GM19467 (cell line): Measurements from ENCODE around the gene TTYH3.

Experiments
- ATAC-seq: cut with Tn5 transposase; IDR thresholded peaks from one replicate; pipeline ENCODE4 v1.9.1; 2021; ENCODE audit warnings: mild to moderate bottlenecking, moderate library complexity; ENCODE audit not compliant: unreplicated experiment

The TTYH3 gene

GRCh38 chr7:2701832-2702593 is 70.2 kb downstream of the TTYH3 start:
- ATAC-seq = no peak

- no peak for ATAC-seq
Observed at GRCh38 chr7:2702594-2702957, 70.8 kb downstream of the TTYH3 start.

GRCh38 chr7:2705371-2706096 is 73.7 kb downstream of the TTYH3 start:
- no peak for ATAC-seq

- no peak for ATAC-seq
Observed at GRCh38 chr7:2706685-2707126, 74.9 kb downstream of the TTYH3 start.

GRCh38 chr7:2707481-2707880 is 75.7 kb downstream of the TTYH3 start:
- no peak for ATAC-seq

GRCh38 chr7:2708041-2708440 is 76.3 kb downstream of the TTYH3 start:
- ATAC-seq = no peak

GRCh38 chr7:2708547-2709310 is 76.9 kb downstream of the TTYH3 start:
- ATAC-seq = no peak

- ATAC-seq = peak; percentile 70
Observed at GRCh38 chr7:2709553-2710285, 77.9 kb downstream of the TTYH3 start.

GRCh38 chr7:2710286-2710655 is 78.5 kb downstream of the TTYH3 start:
- peak; percentile 38 for ATAC-seq

GRCh38 chr7:2710901-2711551 is 79.2 kb downstream of the TTYH3 start:
- ATAC-seq = no peak

GRCh38 chr7:2711895-2712675 is 80.3 kb downstream of the TTYH3 start:
- no peak for ATAC-seq

GRCh38 chr7:2713370-2713769 is 81.6 kb downstream of the TTYH3 start:
- ATAC-seq = no peak

GRCh38 chr7:2713978-2714377 is 82.2 kb downstream of the TTYH3 start:
- ATAC-seq = no peak
